Brain microvascular endothelial cell (primary cell): ENCODE measurements around the gene PSMB8.
"Not testable (repeated sequence)": the region's sequence is repeated elsewhere in the genome, so short reads cannot be mapped to it uniquely, and the experiment has no call there.

Experiments
- DNase-seq: peaks from one replicate; pipeline ENCODE4 v3.0.0-alpha.2; 2020
- H3K27ac ChIP-seq: fragments of 250-450 bp; sonication (Bioruptor Pico); 2 replicates; pipeline ENCODE4 v1.5.1; 2020; ENCODE audit warnings: mild to moderate bottlenecking, moderate library complexity
- H3K27me3 ChIP-seq: fragments of 250-450 bp; sonication (Bioruptor Pico); replicated peaks from 2 replicates; pipeline ENCODE4 v1.5.1; 2020; ENCODE audit warnings: mild to moderate bottlenecking
- H3K36me3 ChIP-seq: fragments of 250-450 bp; sonication (Bioruptor Pico); replicated peaks from 2 replicates; pipeline ENCODE4 v1.5.1; 2020; ENCODE audit warnings: mild to moderate bottlenecking
- H3K4me3 ChIP-seq: 2 replicates; pipeline ENCODE4 v1.5.1; 2011; ENCODE audit warnings: low read depth, mild to moderate bottlenecking, control low read depth, low read length, moderate library complexity
- in situ Hi-C: cut with HindIII; loops from 2 replicates; pipeline ENCODE4 v1.10.0; 2017; ENCODE audit warnings: low sequenced_read_pairs, low pct_ligation_motif_present
- TF ChIP-seq, protein P1 (sequence below): IDR thresholded peaks from 2 replicates; pipeline ENCODE4 v1.5.1; 2011; ENCODE audit warnings: low read depth, mild to moderate bottlenecking, moderate library complexity, low read length, control low read depth, inconsistent platforms; ENCODE audit errors: missing control alignments

Gene PSMB8

DNA sequence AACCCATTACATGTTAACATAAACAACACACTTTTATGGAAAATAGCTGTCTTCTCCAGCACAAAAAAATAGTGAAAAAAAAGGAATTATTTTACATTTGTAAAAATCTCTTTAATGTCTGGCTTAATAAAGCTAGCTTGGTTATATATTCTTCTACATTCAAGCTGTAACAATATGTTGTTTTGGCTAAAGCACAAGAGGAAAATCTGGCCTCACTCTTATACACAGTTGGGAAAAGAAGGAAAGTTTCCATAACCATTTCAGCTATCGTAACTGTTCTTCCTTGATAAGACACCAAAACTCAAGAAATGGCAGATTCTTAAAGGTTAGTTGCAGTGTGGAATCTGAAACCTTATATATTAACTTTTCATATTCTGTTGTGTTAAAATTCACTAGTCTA lies 34.7 kb downstream of the PSMB8 start:
- H3K27me3 ChIP-seq, result no peaks in the 10 kb centered on the region
- TF ChIP-seq, protein P1, sequence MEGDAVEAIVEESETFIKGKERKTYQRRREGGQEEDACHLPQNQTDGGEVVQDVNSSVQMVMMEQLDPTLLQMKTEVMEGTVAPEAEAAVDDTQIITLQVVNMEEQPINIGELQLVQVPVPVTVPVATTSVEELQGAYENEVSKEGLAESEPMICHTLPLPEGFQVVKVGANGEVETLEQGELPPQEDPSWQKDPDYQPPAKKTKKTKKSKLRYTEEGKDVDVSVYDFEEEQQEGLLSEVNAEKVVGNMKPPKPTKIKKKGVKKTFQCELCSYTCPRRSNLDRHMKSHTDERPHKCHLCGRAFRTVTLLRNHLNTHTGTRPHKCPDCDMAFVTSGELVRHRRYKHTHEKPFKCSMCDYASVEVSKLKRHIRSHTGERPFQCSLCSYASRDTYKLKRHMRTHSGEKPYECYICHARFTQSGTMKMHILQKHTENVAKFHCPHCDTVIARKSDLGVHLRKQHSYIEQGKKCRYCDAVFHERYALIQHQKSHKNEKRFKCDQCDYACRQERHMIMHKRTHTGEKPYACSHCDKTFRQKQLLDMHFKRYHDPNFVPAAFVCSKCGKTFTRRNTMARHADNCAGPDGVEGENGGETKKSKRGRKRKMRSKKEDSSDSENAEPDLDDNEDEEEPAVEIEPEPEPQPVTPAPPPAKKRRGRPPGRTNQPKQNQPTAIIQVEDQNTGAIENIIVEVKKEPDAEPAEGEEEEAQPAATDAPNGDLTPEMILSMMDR, result no peak
- no peaks in the 10 kb centered on the region for H3K36me3 ChIP-seq
- in situ Hi-C loops, result no loop called here
- no peak overlapping the region for H3K27ac ChIP-seq
- no peak for DNase-seq
- H3K4me3 ChIP-seq, result no peak overlapping the region

DNA sequence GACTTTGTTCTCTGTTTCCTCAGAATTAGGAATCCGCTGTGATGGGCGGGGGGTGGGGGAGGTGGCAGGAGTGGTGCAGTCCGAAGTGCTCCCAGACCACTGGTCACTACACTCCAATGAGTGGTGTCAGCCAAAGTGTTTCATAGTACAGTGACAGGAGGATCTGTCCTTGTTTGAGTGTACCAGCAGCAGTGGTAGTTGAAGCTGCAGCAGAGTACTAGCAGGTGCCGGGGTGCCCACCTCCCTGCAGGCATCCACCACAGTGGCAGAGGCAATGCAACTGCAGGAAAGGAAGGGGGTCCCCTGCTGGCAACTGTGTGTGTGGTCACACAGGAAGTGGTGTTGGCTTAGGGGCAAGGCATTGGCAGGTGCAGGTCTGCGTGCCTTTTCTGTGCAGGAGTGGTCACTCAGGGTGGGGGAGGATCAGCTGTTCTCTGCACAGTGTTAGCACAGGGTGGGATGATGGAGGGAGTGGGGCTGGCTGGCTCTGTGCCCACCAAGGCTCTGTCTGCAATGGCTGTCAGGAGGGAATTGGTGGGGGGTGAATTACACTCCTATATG lies 36.7 kb downstream of the PSMB8 start:
- Histone ChIP-seq H3K27me3 (peaks cover 11% of the 10 kb centered on the region), H3K27ac (no peak overlapping the region), H3K36me3 (no peaks in the 10 kb centered on the region), H3K4me3 (no peak overlapping the region)
- in situ Hi-C loops, result no loop called here
- no peak for DNase-seq
- TF ChIP-seq, protein P1, result no peak

DNA sequence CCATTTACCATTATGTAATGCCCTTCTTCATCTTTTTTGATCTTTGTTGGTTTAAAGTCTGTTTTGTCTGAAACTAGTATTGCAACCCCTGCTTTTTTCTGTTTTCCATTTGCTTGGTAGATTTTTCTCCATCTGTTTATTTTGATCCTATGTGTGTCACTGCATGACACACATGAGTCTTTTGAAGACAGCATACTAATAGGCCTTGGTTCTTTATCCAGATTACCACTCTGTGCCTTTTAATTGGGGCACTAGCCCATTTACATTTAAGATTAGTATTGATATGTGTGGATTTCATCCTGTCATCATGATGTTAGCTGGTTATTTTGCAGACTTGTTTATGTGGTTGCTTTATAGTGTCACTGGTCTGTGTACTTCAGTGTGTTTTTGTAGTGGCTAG lies 38.4 kb downstream of the PSMB8 start:
- in situ Hi-C loops, DNase-seq, H3K36me3 ChIP-seq, H3K4me3 ChIP-seq, H3K27ac ChIP-seq: not testable (repeated sequence)
- peaks cover 16% of the 10 kb centered on the region for H3K27me3 ChIP-seq

GRCh38 chr6:32803416-32803815 lies 40.4 kb downstream of the PSMB8 start:
- in situ Hi-C loops, result no loop called here
- Histone ChIP-seq H3K4me3 (no peak overlapping the region), H3K36me3 (no peaks in the 10 kb centered on the region), H3K27ac (no peak overlapping the region), H3K27me3 (peaks cover 16% of the 10 kb centered on the region)
- TF ChIP-seq, protein P1, result no peak
- no peak for DNase-seq

DNA sequence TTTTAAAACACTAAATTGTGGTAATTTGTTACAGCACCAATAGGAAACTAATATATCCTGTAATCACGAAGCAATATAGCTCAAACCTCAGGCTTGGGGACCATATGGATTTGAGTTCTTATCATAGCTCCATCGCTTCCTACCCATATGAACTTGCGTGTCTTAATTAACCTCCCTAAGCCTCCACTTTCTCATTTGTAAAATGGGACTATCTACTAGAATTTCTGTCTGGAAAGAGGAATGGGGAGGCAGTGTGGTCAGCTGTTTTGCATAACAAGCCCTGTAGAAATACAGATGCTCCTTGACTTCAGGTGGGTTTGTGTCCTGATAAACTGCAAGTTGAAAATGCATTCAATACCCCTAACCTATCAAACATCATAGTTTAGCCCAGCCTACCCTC lies 44.1 kb downstream of the PSMB8 start:
- in situ Hi-C loops, result no loop called here
- TF ChIP-seq, protein P1, result no peak
- H3K27me3 ChIP-seq, result peaks cover 16% of the 10 kb centered on the region

GRCh38 chr6:32799168-32799567 lies 44.7 kb downstream of the PSMB8 start:
- Histone ChIP-seq H3K36me3 (no peaks in the 10 kb centered on the region), H3K27ac (no peak overlapping the region), H3K27me3 (peaks cover 16% of the 10 kb centered on the region), H3K4me3 (no peak overlapping the region)
- DNase-seq, result no peak
- in situ Hi-C loops, result no loop called here
- TF ChIP-seq, protein P1, result no peak

More for the DNA sequence above, 44.1 kb downstream of the PSMB8 start:
- Histone ChIP-seq H3K36me3 (no peaks in the 10 kb centered on the region), H3K4me3 (no peak overlapping the region), H3K27ac (no peak overlapping the region)
- DNase-seq, result no peak
